Psoas muscle (tissue), 8 donors: ENCODE measurements around the gene CACNA1F. TPM values are rescaled to one million over a fixed set of nuclear protein-coding genes. Genes with fewer than 3 reads are reported as not detected.

ENCODE experiments used
- ATAC-seq, 4 donors: fragments of 200-7000 bp; cut with Tn5 transposase; one replicate each; pipeline ENCODE4 v1.9.1; 2020; ENCODE audit warnings: moderate library complexity in 3 of 4, mild to moderate bottlenecking in 2 of 4
- DNase-seq, 2 donors: peaks; one replicate each; pipeline ENCODE4 v3.0.0-alpha.2; 2020
- H3K27ac ChIP-seq: fragments of 200-600 bp; one replicate; pipeline ENCODE4 v1.8.0; 2022
- H3K27me3 ChIP-seq, 3 donors: fragments of 200-600 bp in 1 of 3; one replicate each; pipeline versions ENCODE4 v1.6.1 to v1.8.0; 2013 to 2022; ENCODE audit warnings: low read length in 2 of 3, mild to moderate bottlenecking in 2 of 3, moderate library complexity in 1 of 3; ENCODE audit not compliant: insufficient read depth in 3 of 3
- H3K36me3 ChIP-seq, 2 donors: fragments of 200-600 bp in 1 of 2; one replicate each; pipeline versions ENCODE4 v1.6.1 to v1.8.0; 2013 to 2022; ENCODE audit warnings: low read depth in 1 of 2, mild to moderate bottlenecking in 1 of 2, moderate library complexity in 1 of 2; ENCODE audit not compliant: insufficient read depth in 1 of 2
- H3K4me1 ChIP-seq: fragments of 200-600 bp; one replicate; pipeline ENCODE4 v1.8.0; 2022
- H3K4me3 ChIP-seq: fragments of 200-600 bp; one replicate; pipeline ENCODE4 v1.8.0; 2022; ENCODE audit warnings: mild to moderate bottlenecking
- H3K9me3 ChIP-seq: fragments of 200-600 bp; one replicate; pipeline ENCODE4 v1.8.0; 2022
- WGBS, 3 donors: extraction: QIAGEN DNeasy Blood & Tissue Kit; methylation state at CpG; one replicate each; pipeline versions ENCODE4 v1.1.6 to v1.1.7; 2013; 5-methylcytosine and 5-hydroxymethylcytosine counted together
- intact Hi-C, 2 donors: fragments of 100-400 bp; cut with DNase I; formaldehyde crosslinking; loops; one replicate each; pipeline versions ENCODE4 v1.11.0 to v1.14.2; 2022
- polyA plus RNA-seq, 3 donors: library from polyadenylated mRNA; stranded (reverse); fragments of 200-250 nt; gene quantifications; one replicate each; pipeline ENCODE4 v1.2.3, GENCODE V29; 2013
- total RNA-seq, 4 donors: library from RNA; stranded (reverse); fragmentation: NEBNext Ultra II Directional in 2 of 4; extraction: Animal tissue kit (Norgen Biotek cat#: 25700) in 2 of 4; gene quantifications; one replicate each; pipeline versions ENCODE4 v1.2.1 to v1.2.4, GENCODE V29; 2021 to 2023
- TF ChIP-seq, protein P1 (sequence below): fragments of 200-600 bp; IDR thresholded peaks from one replicate; pipeline ENCODE4 v1.8.0; 2022; ENCODE audit warnings: antibody characterized with exemption
- donor health status: healthy with polysubstance abuse.
- donor health status: DM: no; HTN: no; CAD: no; lungs with moderate emphysema.
- donor health status: Bipolar disorder and iron deficiency.
- donor health status: healthy.
- donor health status: DM: yes; HTN: yes; CAD: no.
- donor health status: DM: no; HTN: no; CAD: no.
- donor health status: DM: no; HTN: no; CAD: no.
- donor health status: DM: yes; HTN: yes; CAD: no.

The CACNA1F gene
- total and polyA plus RNA-seq, 7 donors: 0.01 to 0.12 (median 0.03) TPM; not detected in 3

DNA sequence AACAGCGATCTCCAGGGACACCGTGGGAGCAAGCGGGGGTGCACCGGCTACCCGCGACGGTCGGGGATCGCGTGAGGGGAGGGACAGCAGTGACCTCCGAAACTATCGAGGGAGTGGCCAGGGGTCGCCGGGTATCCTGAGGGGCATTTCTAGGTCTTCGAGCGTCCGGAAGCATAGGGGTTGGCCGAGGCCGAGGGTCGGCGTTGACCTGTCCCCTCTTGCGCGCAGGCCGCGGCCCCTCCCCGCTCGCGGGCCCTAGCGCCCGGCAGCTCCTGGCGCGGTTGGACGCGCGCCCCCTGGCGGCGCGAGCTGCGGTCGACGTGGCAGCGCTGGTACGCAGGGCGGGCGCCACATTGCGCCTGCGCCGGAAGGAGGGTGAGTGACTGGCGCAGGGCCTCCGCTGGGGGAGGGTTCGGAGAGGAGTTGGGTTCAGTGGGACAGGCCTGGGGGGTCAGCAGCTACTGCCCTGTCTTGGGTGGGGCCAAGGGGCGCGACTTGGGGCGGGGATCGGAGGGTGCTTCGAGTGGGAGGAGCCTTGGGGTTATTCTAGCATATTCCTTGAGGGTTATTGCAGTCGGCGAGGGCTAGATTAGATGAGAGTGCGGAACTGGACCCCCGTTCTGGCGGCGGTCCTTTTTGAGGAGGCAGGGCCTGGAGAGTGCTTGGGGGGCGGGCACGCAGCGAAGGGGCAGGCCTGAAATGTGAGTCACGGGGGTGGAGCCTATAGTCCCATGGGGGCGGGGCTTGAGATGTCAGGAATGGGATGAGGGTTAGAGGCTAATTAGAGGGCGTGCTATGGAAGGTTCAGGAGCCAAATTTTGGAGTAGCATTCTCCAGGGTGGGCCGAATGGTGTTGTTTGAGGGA, 69.4 kb downstream of the CACNA1F start:
- DNase-seq: peak; percentile 87 to 95
- 0 to 34% (median 1%) methylated on average over 12 to 68 of the region's 69 CpGs for WGBS, 3 donors
- Histone ChIP-seq H3K27me3 (no peaks in the 10 kb centered on the region), H3K4me3 (peak overlapping the region; percentile 59), H3K4me1 (no peaks in the 10 kb centered on the region), H3K9me3 (no peaks in the 10 kb centered on the region), H3K27ac (peak overlapping the region; percentile 93), H3K36me3 (no peaks in the 10 kb centered on the region)
- TF ChIP-seq, protein P1, sequence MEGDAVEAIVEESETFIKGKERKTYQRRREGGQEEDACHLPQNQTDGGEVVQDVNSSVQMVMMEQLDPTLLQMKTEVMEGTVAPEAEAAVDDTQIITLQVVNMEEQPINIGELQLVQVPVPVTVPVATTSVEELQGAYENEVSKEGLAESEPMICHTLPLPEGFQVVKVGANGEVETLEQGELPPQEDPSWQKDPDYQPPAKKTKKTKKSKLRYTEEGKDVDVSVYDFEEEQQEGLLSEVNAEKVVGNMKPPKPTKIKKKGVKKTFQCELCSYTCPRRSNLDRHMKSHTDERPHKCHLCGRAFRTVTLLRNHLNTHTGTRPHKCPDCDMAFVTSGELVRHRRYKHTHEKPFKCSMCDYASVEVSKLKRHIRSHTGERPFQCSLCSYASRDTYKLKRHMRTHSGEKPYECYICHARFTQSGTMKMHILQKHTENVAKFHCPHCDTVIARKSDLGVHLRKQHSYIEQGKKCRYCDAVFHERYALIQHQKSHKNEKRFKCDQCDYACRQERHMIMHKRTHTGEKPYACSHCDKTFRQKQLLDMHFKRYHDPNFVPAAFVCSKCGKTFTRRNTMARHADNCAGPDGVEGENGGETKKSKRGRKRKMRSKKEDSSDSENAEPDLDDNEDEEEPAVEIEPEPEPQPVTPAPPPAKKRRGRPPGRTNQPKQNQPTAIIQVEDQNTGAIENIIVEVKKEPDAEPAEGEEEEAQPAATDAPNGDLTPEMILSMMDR: peak; percentile 77
- intact Hi-C loops: loop anchor here in 1 of 2 donors (5.0 kb wide), 1 partner anchor 41 kb away; the partner anchor contains the start of gene GPKOW
- peak; percentile 64 to 73 (median 70) for ATAC-seq

DNA sequence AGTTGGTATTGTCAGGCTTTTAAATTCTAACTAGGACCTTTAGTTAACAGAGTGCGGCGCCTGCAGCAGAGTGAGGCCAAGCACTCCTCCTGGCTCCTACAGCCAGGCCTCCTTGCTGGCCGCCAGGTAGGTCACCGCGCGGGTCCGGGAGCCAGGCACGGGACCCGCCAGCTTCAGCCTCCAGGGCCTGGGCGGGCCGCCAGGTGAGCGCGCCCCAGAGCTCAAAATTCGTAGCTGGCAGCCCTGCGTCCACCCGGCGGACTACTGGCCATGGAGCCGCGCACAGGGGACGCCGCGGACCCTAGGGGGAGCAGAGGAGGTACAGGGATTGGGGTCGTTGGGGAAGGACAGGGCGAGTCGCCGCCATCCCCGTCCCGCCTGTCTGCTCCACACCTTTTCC, 70.5 kb downstream of the CACNA1F start, which contains the start of gene MAGIX:
MAGIX (plus strand) TSS at position 139 of the 400 bp plus-strand sequence; CDS start at position 271, 132 bp downstream.
- intact Hi-C loops: loop anchor here in 1 of 2 donors (5.0 kb wide), 1 partner anchor 40 kb away; the partner anchor contains the start of gene GPKOW
- no peaks in the 10 kb centered on the region for H3K36me3 ChIP-seq
- no peaks in the 10 kb centered on the region for H3K4me1 ChIP-seq
- no peaks in the 10 kb centered on the region for H3K27me3 ChIP-seq
- ATAC-seq: no peak
- TF ChIP-seq, protein P1: no peak
- peak within 1 kb of the TSS; percentile 59 for H3K4me3 ChIP-seq
- 56 to 68% (median 61%) methylated on average over 18 to 28 of the region's 28 CpGs for WGBS, 3 donors
- no peak for DNase-seq
- H3K27ac ChIP-seq: peak within 1 kb of the TSS; percentile 93
- no peaks in the 10 kb centered on the region for H3K9me3 ChIP-seq

DNA sequence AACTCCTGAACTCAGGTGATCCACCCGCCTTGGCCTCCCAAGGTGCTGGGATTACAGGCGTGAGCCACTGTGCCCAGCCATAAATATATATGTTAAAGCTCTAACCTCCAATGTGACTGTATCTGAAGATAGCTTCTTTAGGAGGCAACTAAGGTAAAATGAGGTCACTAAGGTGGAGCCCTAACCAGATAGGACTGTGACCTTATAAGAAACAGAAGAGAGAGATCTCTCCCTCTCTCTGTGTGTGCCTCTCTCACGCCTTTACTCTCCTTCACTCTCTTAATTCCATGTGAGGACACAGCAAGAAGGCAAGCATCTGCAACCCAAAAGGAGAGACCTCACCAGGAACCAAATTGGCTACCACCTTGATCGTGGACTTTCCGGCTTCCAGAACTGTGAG, 71.5 kb downstream of the CACNA1F start:
- Histone ChIP-seq H3K4me3 (no peak overlapping the region), H3K36me3 (no peaks in the 10 kb centered on the region), H3K27ac (no peak overlapping the region), H3K27me3 (no peaks in the 10 kb centered on the region), H3K4me1 (no peaks in the 10 kb centered on the region), H3K9me3 (no peaks in the 10 kb centered on the region)
- intact Hi-C loops: loop anchor here in 1 of 2 donors (5.0 kb wide), 1 partner anchor 39 kb away; the partner anchor contains the start of gene GPKOW
- no peak for DNase-seq
- WGBS, 3 donors: 78 to 96% (median 95%) methylated on average over 4 to 5 of the region's 5 CpGs
- ATAC-seq: no peak
- TF ChIP-seq, protein P1: no peak

DNA sequence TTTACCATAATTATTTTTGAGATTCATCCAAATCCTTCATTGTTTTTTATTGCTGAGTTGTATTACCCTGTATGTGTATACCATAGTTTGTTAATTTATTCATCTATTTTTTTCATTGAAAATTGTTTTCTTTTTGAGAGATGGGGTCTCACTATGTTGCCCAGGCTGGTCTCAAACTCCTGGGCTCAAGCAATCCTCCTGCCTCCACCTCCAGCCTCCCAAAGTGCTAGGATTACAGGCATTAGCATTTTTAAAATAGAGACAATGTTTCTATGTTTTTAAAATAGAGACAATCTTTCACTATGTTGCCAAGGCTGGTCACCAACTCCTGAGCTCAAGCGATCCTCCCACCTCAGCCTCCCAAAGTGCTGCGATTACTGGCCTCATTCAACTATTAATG, 72.2 kb downstream of the CACNA1F start:
- H3K27me3 ChIP-seq: no peaks in the 10 kb centered on the region
- 88 to 97% (median 89%) methylated on average over 2 of the region's 2 CpGs for WGBS, 3 donors
- intact Hi-C loops: loop anchor here in 1 of 2 donors (5.0 kb wide), 1 partner anchor 39 kb away; the partner anchor contains the start of gene GPKOW

More for the DNA sequence above, 72.2 kb downstream of the CACNA1F start:
- Histone ChIP-seq H3K27ac (no peak overlapping the region), H3K4me1 (no peaks in the 10 kb centered on the region), H3K36me3 (no peaks in the 10 kb centered on the region), H3K9me3 (no peaks in the 10 kb centered on the region), H3K4me3 (no peak overlapping the region)
- TF ChIP-seq, protein P1: no peak
- ATAC-seq: no peak
- DNase-seq: no peak
